Right lobe of liver (tissue), 6 donors: ENCODE results near the gene ETFA. TPM values are rescaled to one million over a fixed set of nuclear protein-coding genes. Genes with fewer than 3 reads are reported as not detected.

Source experiments
- ATAC-seq, 4 donors: fragments of 200-7000 bp; cut with Tn5 transposase; one replicate each; pipeline ENCODE4 v1.9.1; 2020; ENCODE audit warnings: mild to moderate bottlenecking in 4 of 4, moderate library complexity in 4 of 4
- DNase-seq, 3 donors: peaks; one replicate each; pipeline ENCODE4 v3.0.0-alpha.2; 2020
- H3K27ac ChIP-seq, 3 donors: fragments of 200-600 bp; one replicate each; pipeline ENCODE4 v1.8.0; 2022
- H3K27me3 ChIP-seq, 2 donors: fragments of 200-600 bp; one replicate each; pipeline ENCODE4 v1.8.0; 2022
- H3K36me3 ChIP-seq, 4 donors: fragments of 200-600 bp; sonication (generic) in 1 of 4; one replicate each; pipeline versions ENCODE4 v1.5.1 to v1.8.0; 2017 to 2022; ENCODE audit warnings: control low read depth in 1 of 4
- H3K4me1 ChIP-seq, 4 donors: fragments of 200-600 bp; sonication (generic) in 1 of 4; one replicate each; pipeline versions ENCODE4 v1.5.1 to v1.8.0; 2017 to 2022; ENCODE audit warnings: control low read depth in 1 of 4
- H3K4me3 ChIP-seq, 3 donors: fragments of 200-600 bp; one replicate each; pipeline ENCODE4 v1.8.0; 2022
- H3K9me3 ChIP-seq, 4 donors: fragments of 200-600 bp; sonication (generic) in 1 of 4; one replicate each; pipeline versions ENCODE4 v1.5.1 to v1.8.0; 2017 to 2022; ENCODE audit warnings: control low read depth in 1 of 4
- POLR2A ChIP-seq: fragments of 450-650 bp; IDR thresholded peaks from one replicate; pipeline ENCODE4 v1.6.1; 2017; ENCODE audit warnings: antibody characterized with exemption, mild to moderate bottlenecking
- WGBS: methylation state at CpG from one replicate; pipeline ENCODE4 v1.1.6; 2018; ENCODE audit warnings: low coverage, low lambda C conversion rate; ENCODE audit not compliant: insufficient coverage; ENCODE audit errors: missing lambda C conversion rate; 5-methylcytosine and 5-hydroxymethylcytosine counted together
- intact Hi-C, 2 donors: fragments of 100-400 bp; cut with DNase I; formaldehyde crosslinking; loops; one replicate each; pipeline versions ENCODE4 v1.11.2 to v1.14.1; 2022
- total RNA-seq, 6 experiments: library from RNA; depleted of rRNA in 2 of 6; stranded (reverse); fragments of >200 nt in 2 of 6; fragmentation: NEBNext Ultra II Directional in 3 of 6; extraction: Animal tissue kit (Norgen Biotek cat#: 25700) in 3 of 6; gene quantifications; one replicate each; pipeline versions ENCODE4 v1.1.0 to v1.2.4, GENCODE V29; 2016 to 2023
- TF ChIP-seq, protein P1 (sequence below), 4 donors: fragments of 200-600 bp in 3 of 4; fragments of 450-650 bp in 1 of 4; IDR thresholded peaks; one replicate each; pipeline versions ENCODE4 v1.5.1 to v1.8.0; 2016 to 2022; ENCODE audit warnings: antibody characterized with exemption in 4 of 4, mild to moderate bottlenecking in 2 of 4
- donor health status: DM: no; HTN: yes; CAD: no.
- donor health status: DM: no; HTN: no; CAD: no.
- donor health status: DM: no; HTN: no; CAD: no.
- donor health status: DM: no; HTN: yes; CAD: no.
- donor health status: DM: no; HTN: yes; CAD: no.

The ETFA gene
- total RNA-seq, 6 experiments from 2014 or later = 208 to 302 (median 274) TPM

DNA sequence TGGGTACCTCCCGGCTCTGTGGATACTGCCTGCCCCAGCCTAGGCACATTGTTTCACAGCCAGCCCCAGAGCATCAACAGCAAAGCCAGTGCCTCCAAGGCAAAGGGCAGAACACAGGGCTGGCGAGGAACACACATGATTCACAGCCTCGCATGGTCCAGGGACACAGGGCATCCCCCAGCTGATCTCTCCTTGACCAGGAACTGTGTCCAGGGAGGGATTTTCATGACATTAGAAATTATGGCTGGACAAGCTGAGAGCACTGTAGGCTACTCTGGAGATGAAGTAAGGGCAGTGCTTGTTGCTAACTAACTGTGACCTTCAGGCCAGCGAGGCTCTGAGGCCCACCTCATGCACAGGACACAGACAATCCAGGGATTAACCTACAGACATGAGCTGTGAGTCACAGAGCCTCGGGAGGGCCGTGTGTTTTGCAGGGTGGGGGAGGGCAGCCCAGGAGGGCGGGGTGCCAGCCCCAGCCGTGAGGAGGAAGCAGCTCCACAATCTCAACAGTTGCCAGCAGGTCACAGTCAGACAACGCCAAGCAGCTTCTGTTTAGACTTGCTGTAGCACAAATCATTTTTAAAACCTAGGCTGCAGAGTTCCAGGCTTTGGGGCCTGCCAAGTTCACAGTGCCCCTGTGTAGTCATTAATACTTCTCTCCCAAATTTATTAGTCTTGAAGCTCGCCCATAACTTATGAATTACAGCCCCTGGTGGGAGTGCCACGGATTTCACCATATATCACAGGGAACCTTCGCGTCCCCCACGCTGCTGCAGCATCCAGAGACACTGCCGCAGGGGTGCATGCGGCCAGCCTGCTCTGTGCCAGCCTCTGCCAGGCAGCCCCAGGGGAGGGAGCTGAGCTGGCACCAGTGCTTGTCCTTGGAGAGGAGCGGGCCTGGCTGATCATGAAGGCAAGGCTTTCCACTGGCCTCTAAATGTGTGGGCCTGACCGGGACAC, 114.7 kb downstream of the ETFA start:
- no peaks in the 10 kb centered on the region for H3K27me3 ChIP-seq
- WGBS = 24% methylated on average over 6 of the region's 18 CpGs
- H3K36me3 ChIP-seq = no peaks in the 10 kb centered on the region
- H3K9me3 ChIP-seq = no peaks in the 10 kb centered on the region
- ATAC-seq = peak; percentile 26 to 74 (median 40)
- peak in 2 of 3 donors; percentile 47 to 53 for DNase-seq
- TF ChIP-seq POLR2A = no peak
- TF ChIP-seq, protein P1, sequence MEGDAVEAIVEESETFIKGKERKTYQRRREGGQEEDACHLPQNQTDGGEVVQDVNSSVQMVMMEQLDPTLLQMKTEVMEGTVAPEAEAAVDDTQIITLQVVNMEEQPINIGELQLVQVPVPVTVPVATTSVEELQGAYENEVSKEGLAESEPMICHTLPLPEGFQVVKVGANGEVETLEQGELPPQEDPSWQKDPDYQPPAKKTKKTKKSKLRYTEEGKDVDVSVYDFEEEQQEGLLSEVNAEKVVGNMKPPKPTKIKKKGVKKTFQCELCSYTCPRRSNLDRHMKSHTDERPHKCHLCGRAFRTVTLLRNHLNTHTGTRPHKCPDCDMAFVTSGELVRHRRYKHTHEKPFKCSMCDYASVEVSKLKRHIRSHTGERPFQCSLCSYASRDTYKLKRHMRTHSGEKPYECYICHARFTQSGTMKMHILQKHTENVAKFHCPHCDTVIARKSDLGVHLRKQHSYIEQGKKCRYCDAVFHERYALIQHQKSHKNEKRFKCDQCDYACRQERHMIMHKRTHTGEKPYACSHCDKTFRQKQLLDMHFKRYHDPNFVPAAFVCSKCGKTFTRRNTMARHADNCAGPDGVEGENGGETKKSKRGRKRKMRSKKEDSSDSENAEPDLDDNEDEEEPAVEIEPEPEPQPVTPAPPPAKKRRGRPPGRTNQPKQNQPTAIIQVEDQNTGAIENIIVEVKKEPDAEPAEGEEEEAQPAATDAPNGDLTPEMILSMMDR (IDR thresholded peaks at IDR 0.05) = no peak
- peaks cover 0 to 3% (median 0%) of the 10 kb centered on the region in 4 donors for H3K4me1 ChIP-seq
- no peak overlapping the region for H3K4me3 ChIP-seq
- no peak overlapping the region for H3K27ac ChIP-seq
- intact Hi-C loops = no loop called here

DNA sequence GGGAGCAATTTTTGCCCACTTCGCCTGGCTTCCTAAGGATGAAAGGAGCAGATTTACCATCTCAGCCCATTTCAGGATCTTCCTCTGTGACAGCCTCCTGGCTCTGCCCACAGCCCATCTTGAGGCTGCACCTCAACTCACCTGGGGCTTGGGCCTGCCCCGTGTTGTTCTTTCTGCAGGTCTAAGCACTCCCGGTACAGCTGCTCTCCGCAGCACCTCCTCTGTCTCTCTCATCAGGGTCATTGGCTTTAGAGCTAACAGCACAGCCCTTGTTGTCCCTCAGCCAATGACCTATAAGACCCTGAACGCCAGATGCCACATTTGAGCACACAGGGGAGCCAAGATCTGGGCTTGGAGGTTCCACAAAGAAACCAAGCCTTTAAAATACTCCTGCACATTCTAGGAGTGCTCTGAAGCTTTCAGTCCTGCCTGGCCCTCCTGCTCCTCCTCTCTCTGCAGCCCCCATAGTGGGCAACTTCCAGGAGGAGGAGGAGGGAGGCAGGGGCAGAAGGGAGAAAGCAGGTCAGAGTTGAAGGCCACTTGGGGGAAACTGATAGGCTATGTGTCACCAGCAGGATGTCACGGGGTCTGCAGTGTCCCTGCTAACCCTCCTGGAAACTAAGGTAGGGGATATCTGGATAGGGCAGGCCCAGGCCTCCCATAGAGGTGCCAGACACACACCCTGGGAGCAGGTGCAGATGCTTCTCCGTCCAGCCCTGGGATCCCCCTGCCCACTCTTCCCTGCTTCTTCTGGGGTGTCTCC, 115.6 kb downstream of the ETFA start:
- ATAC-seq = no peak
- Histone ChIP-seq H3K4me1 (peaks cover 0 to 7% (median 2%) of the 10 kb centered on the region in 4 donors), H3K27me3 (no peaks in the 10 kb centered on the region), H3K4me3 (no peak overlapping the region), H3K36me3 (no peaks in the 10 kb centered on the region), H3K9me3 (no peaks in the 10 kb centered on the region), H3K27ac (no peak overlapping the region)
- intact Hi-C loops = no loop called here
- 20% methylated on average over 2 of the region's 7 CpGs for WGBS
- TF ChIP-seq, protein P1 (IDR thresholded peaks at IDR 0.05) = no peak
- TF ChIP-seq POLR2A = no peak
- peak in 1 of 3 donors; percentile 19 for DNase-seq

- Histone ChIP-seq H3K36me3 (no peaks in the 10 kb centered on the region), H3K27ac (no peak overlapping the region), H3K27me3 (no peaks in the 10 kb centered on the region), H3K9me3 (no peaks in the 10 kb centered on the region), H3K4me3 (no peak overlapping the region), H3K4me1 (peaks cover 0 to 10% (median 2%) of the 10 kb centered on the region in 4 donors)
- TF ChIP-seq, protein P1 (IDR thresholded peaks at IDR 0.05) = no peak
- no peak for TF ChIP-seq POLR2A
- no peak for ATAC-seq
- intact Hi-C loops = loop anchor here in 1 of 2 donors (5.0 kb wide), 1 partner anchor 133 kb away; no protein-coding TSS in a partner anchor
- no peak for DNase-seq
- 38% methylated on average over 6 of the region's 8 CpGs for WGBS
These were observed 117.3 kb downstream of the ETFA start for GRCh38 chr15:76193934-76194333.

DNA sequence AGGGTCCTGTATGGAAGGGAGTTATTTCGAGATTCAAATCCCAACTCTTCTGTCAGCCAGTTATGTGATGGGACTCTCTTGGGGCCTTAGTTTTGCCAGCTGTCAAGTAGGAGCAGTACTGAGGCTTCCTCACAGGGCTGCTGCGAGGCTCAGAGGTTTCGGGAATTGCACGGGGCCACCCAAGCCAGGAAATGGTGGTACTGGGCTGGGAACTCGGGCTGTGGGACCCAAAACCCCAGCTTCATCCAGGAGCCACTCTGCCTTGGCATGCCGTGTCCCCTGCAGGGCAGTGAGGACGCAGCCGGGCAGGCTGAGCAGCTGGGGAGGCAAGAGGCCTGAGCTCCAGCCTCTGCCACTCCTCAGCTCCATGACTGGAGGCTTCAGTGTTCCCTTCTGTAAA, 118.6 kb downstream of the ETFA start:
- intact Hi-C loops = loop anchor here in 1 of 2 donors (5.0 kb wide), 1 partner anchor 135 kb away; no protein-coding TSS in a partner anchor
- ATAC-seq = no peak

More for the DNA sequence above, 118.6 kb downstream of the ETFA start:
- Histone ChIP-seq H3K4me1 (peaks cover 0 to 10% (median 2%) of the 10 kb centered on the region in 4 donors), H3K4me3 (no peak overlapping the region), H3K36me3 (no peaks in the 10 kb centered on the region), H3K27me3 (no peaks in the 10 kb centered on the region), H3K27ac (no peak overlapping the region), H3K9me3 (no peaks in the 10 kb centered on the region)
- 95% methylated on average over 3 of the region's 8 CpGs for whole genome bisulfite sequencing
- DNase-seq = no peak
- TF ChIP-seq, protein P1 (IDR thresholded peaks at IDR 0.05) = no peak
- no peak for TF ChIP-seq POLR2A
